ENCODE measurements around the gene HYAL3. TPM values are rescaled to one million over a fixed set of nuclear protein-coding genes. Genes with fewer than 3 reads are reported as not detected.
"Not testable (repeated sequence)": the region's sequence is repeated elsewhere in the genome, so short reads cannot be mapped to it uniquely, and the experiment has no call there.

HYAL3 gene
- total RNA-seq, 1 donor from 2014 or later, result 3.6 TPM

DNA sequence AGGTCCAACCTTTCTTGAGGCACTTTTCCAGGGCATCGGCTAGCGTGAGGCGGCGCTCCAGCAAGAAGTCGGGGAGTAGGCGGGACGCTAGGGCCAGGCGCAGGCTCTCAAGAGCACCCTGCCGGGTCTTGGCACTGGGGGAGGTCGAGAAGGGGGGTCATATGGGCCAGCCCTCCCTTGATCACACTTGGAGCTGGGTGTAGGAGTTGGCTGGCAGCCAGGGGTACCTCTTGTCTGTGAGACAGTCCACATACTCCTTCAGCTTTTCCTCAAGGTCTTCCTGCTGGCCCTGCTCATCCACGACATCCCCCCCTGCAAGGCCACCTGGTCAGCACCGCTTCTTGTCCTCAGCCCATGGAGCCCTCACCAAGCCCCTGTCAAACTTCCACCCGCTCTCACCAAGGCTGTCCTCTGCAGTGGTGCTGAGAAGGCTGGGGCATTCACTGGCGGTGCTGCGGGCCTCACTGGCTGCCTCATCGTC, 9.0 kb downstream of the HYAL3 start:
- no peaks in the 10 kb centered on the region for H3K36me3 Mint-ChIP-seq (ENCODE audit: insufficient read depth)
- no peak for DNase-seq (ENCODE audit: low spot score, unreplicated experiment)
- H3K9me3 Mint-ChIP-seq (ENCODE audit: low read depth), result no peaks in the 10 kb centered on the region

DNA sequence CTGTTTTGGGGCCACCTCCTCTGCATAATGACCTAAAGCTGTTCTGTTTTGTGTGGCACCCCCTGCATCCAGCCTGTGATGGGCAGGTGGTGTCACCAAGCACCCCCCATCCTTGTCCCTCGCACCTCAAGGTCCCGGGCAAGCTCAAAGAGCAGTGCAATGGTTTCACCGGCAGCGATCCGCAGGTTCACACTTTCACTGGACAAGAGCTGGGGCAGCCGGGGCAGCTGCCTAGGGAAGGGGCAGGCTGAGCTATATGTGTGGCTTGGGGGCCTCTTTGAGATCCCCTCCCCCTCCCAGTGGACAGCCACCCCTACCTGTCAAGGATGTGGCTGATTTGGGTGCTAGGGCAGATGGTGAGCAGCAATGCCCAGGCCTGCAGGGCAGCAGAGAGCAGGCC, 10.1 kb downstream of the HYAL3 start:
- Mint-ChIP-seq H3K4me3 (ENCODE audit: low read depth) (no peak overlapping the region), H3K36me3 (ENCODE audit: insufficient read depth) (no peaks in the 10 kb centered on the region), H3K4me1 (ENCODE audit: low read depth) (peaks cover 13% of the 10 kb centered on the region), H3K27ac (no peak overlapping the region), H3K9me3 (ENCODE audit: low read depth) (no peaks in the 10 kb centered on the region), H3K27me3 (no peaks in the 10 kb centered on the region)
- no peak for DNase-seq (ENCODE audit: low spot score, unreplicated experiment)
- TF ChIP-seq, protein P1, sequence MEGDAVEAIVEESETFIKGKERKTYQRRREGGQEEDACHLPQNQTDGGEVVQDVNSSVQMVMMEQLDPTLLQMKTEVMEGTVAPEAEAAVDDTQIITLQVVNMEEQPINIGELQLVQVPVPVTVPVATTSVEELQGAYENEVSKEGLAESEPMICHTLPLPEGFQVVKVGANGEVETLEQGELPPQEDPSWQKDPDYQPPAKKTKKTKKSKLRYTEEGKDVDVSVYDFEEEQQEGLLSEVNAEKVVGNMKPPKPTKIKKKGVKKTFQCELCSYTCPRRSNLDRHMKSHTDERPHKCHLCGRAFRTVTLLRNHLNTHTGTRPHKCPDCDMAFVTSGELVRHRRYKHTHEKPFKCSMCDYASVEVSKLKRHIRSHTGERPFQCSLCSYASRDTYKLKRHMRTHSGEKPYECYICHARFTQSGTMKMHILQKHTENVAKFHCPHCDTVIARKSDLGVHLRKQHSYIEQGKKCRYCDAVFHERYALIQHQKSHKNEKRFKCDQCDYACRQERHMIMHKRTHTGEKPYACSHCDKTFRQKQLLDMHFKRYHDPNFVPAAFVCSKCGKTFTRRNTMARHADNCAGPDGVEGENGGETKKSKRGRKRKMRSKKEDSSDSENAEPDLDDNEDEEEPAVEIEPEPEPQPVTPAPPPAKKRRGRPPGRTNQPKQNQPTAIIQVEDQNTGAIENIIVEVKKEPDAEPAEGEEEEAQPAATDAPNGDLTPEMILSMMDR (IDR thresholded peaks at IDR 0.05; ENCODE audit: unreplicated experiment), result no peak

More for the DNA sequence above, 9.0 kb downstream of the HYAL3 start:
- Mint-ChIP-seq H3K27me3 (no peaks in the 10 kb centered on the region), H3K4me3 (ENCODE audit: low read depth) (peak overlapping the region; percentile 79), H3K27ac (no peak overlapping the region), H3K4me1 (ENCODE audit: low read depth) (peaks cover 13% of the 10 kb centered on the region)
- TF ChIP-seq, protein P1 (IDR thresholded peaks at IDR 0.05; ENCODE audit: unreplicated experiment), result no peak

DNA sequence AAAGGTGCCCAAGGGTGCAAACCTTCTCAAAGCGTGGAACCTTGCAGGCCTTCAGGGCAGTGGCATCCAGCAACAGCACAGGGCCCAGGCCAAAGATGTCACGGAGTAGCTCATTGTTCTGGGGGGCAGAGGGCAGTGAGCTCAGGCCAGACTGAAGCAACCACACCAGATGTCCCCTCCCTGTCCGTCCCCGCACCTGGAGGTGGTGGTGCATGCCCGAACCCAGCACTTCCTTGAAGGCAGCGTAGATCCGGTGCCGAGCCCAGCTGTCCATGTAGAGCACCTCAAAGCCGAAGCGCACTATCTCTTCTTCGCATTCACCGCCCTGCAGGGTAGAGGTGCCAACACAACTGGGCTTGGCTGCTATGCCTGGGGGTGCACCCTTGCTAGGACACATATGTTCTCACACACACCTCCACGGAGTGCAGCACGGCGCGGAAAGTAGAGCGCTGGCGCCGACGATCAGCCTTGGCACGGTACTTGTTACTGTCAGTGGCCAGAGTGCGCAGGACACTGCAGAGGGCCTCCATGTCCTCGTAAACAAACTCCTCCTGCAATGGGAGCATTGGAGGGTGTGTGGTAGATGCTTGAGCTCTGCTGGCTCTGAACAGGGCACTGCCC, 10.7 kb downstream of the HYAL3 start:
- H3K4me3 Mint-ChIP-seq (ENCODE audit: low read depth), result no peak overlapping the region
- H3K27ac Mint-ChIP-seq, result no peak overlapping the region
- H3K4me1 Mint-ChIP-seq (ENCODE audit: low read depth), result peaks cover 13% of the 10 kb centered on the region
- TF ChIP-seq, protein P1 (IDR thresholded peaks at IDR 0.05; ENCODE audit: unreplicated experiment), result no peak
- H3K36me3 Mint-ChIP-seq (ENCODE audit: insufficient read depth), result no peaks in the 10 kb centered on the region
- no peak for DNase-seq (ENCODE audit: low spot score, unreplicated experiment)
- no peaks in the 10 kb centered on the region for H3K27me3 Mint-ChIP-seq
- no peaks in the 10 kb centered on the region for H3K9me3 Mint-ChIP-seq (ENCODE audit: low read depth)

DNA sequence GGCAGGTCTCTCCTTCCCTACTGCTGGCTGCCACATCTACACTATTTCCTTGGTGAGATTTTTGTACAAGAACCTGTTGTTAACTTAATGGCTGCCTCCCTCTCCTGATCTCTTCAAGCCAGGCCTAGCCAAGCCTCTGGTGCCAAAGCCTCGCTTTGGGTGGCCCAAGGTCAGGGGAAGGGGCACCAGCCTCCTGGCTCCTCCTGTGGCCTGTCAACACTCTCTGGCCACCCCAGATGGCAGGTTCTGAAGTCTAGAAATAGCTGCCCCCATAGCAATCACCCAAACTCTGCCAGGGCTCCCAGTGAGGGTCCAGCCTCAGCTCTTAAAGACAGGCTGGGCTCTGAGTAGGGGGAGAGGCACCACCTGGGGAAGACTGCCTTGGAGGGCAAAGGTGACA, 11.9 kb downstream of the HYAL3 start:
- H3K4me1 Mint-ChIP-seq (ENCODE audit: low read depth), result peaks cover 6% of the 10 kb centered on the region

DNA sequence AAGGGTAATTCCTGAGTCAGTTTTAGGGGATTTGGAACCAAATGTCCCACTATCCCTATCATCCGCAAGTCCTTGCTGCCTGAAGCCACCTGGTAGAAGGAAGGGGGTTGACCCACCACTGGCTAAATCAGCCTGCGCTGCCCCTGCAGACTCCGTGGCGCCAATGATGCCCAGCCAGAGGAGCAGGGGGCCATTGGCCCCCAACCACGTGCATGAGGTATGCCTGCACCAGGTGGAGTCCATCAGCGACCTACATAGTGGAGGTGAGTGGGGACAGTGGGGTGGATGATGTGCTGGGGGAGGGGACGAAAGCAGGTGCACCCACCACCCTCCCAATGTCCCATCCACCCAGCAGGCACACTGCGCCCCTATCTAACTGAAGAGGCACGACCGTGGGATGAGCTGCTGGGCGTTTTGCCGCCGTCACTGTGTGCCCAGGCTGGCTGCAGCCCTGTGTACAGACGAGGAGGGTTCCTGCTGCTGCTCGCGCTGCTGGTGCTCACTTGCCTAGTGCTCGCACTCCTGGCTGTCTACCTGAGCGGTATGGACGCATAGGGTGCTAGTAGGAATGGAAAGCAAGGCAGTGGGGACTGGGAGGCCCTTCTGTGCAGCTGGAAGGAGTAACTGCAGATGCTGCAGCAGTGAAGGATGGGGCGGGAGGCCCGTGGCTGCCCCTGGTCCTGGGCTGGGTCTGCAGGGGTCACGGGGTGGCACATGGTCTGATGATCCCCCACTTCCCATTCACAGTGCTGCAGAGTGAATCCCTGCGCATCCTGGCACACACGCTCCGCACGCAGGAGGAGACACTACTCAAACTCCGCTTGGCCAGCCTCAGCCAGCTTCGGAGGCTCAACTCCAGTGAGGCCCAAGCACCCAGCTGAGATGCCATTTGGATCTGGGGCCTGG, 12.6 kb downstream of the HYAL3 start:
- H3K27me3 Mint-ChIP-seq, result peaks cover 2% of the 10 kb centered on the region
- H3K9me3 Mint-ChIP-seq (ENCODE audit: low read depth), result no peaks in the 10 kb centered on the region
- H3K4me1 Mint-ChIP-seq (ENCODE audit: low read depth), result peaks cover 6% of the 10 kb centered on the region
- H3K4me3 Mint-ChIP-seq (ENCODE audit: low read depth), result no peak overlapping the region
- no peaks in the 10 kb centered on the region for H3K36me3 Mint-ChIP-seq (ENCODE audit: insufficient read depth)
- no peak overlapping the region for H3K27ac Mint-ChIP-seq
- TF ChIP-seq, protein P1 (IDR thresholded peaks at IDR 0.05; ENCODE audit: unreplicated experiment), result no peak
- no peak for DNase-seq (ENCODE audit: low spot score, unreplicated experiment)

More for the DNA sequence above, 11.9 kb downstream of the HYAL3 start:
- H3K9me3 Mint-ChIP-seq (ENCODE audit: low read depth), result no peaks in the 10 kb centered on the region
- no peak for DNase-seq (ENCODE audit: low spot score, unreplicated experiment)
- H3K27ac Mint-ChIP-seq, result no peak overlapping the region
- no peak overlapping the region for H3K4me3 Mint-ChIP-seq (ENCODE audit: low read depth)
- peaks cover 1% of the 10 kb centered on the region for H3K27me3 Mint-ChIP-seq
- TF ChIP-seq, protein P1 (IDR thresholded peaks at IDR 0.05; ENCODE audit: unreplicated experiment), result no peak
- H3K36me3 Mint-ChIP-seq (ENCODE audit: insufficient read depth), result no peaks in the 10 kb centered on the region

DNA sequence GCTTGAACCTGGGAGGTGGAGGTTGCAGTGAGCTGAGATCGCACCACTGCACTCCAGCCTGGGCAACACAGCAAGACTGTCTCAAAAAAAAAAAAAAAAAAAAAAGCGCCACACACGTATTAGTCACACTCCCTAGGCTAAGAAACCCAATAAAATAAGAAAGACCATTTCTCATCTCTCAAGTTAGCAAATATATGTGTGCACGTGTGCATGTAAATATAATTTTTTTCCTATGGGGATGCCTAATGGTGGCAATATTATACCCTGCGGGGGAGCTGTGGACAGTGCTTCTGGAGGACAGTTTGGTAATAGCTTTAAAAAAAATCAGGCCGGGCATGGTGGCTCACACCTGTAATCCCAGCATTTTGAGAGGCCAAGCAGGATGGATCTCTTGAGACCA, 15.1 kb downstream of the HYAL3 start:
- DNase-seq (ENCODE audit: low spot score, unreplicated experiment); H3K4me1 Mint-ChIP-seq (ENCODE audit: low read depth); H3K36me3 Mint-ChIP-seq (ENCODE audit: insufficient read depth); H3K4me3 Mint-ChIP-seq (ENCODE audit: low read depth); H3K27me3 Mint-ChIP-seq; H3K9me3 Mint-ChIP-seq (ENCODE audit: low read depth); H3K27ac Mint-ChIP-seq: not testable (repeated sequence)

All from progenitor cell of endocrine pancreas (in vitro differentiated cells).